NCI-H460 (cell line): Measurements from ENCODE around the gene CCL17. TPM values are rescaled to one million over a fixed set of nuclear protein-coding genes. Genes with fewer than 3 reads are reported as not detected.
"Not testable (repeated sequence)": the region's sequence is repeated elsewhere in the genome, so short reads cannot be mapped to it uniquely, and the experiment has no call there.

Source experiments
- DNase-seq: peaks from one replicate; pipeline ENCODE4 v3.0.0-alpha.2; 2016; ENCODE audit warnings: low read depth; ENCODE audit errors: extremely low read depth
- total RNA-seq: library from RNA; depleted of rRNA; stranded (reverse); fragments of >200 nt; shearing (Covaris generic); gene quantifications from 2 replicates; pipeline ENCODE4 v1.2.3, GENCODE V29; 2014

The CCL17 gene
- total RNA-seq, 1 experiment from 2014 or later: not detected

- DNase-seq: no peak
Measured at GRCh38 chr16:57427307-57427706, 22.7 kb downstream of the CCL17 start.

- DNase-seq: no peak
Measured at GRCh38 chr16:57427824-57428223, 23.3 kb downstream of the CCL17 start.

- no peak for DNase-seq
Measured at GRCh38 chr16:57430955-57431354, 26.4 kb downstream of the CCL17 start.

- no peak for DNase-seq
Measured at GRCh38 chr16:57432505-57432904, 27.9 kb downstream of the CCL17 start.

- DNase-seq: no peak
Measured at GRCh38 chr16:57432989-57433388, 28.4 kb downstream of the CCL17 start.

- DNase-seq: no peak
Measured at GRCh38 chr16:57434003-57434402, 29.4 kb downstream of the CCL17 start.

GRCh38 chr16:57435838-57436237, 31.3 kb downstream of the CCL17 start:
- no peak for DNase-seq

- not testable (repeated sequence) for DNase-seq
Measured at GRCh38 chr16:57439947-57440346, 35.4 kb downstream of the CCL17 start.

- not testable (repeated sequence) for DNase-seq
Measured at GRCh38 chr16:57440551-57440950, 36.0 kb downstream of the CCL17 start.

DNA sequence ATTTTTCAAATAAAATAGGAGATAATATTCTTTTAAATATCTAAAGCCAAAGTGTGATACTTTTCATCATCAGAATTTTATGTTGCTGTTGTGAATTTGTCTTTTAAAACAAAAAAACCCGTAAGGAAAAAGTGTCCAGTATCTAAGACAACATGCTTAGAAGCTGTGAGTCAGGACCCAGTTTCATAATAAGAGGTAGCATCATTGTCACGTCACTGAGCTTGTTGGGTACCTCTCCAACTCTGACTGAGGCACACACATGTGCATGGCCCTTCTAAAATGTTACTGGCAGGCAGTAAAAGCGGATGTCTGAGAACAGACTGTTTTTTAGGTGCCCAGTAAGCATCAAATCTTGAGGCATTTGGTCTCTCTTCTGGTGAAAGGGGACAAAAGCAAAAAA, 40.1 kb downstream of the CCL17 start:
- DNase-seq: no peak

- DNase-seq: no peak
Measured at GRCh38 chr16:57445510-57445909, 40.9 kb downstream of the CCL17 start.

DNA sequence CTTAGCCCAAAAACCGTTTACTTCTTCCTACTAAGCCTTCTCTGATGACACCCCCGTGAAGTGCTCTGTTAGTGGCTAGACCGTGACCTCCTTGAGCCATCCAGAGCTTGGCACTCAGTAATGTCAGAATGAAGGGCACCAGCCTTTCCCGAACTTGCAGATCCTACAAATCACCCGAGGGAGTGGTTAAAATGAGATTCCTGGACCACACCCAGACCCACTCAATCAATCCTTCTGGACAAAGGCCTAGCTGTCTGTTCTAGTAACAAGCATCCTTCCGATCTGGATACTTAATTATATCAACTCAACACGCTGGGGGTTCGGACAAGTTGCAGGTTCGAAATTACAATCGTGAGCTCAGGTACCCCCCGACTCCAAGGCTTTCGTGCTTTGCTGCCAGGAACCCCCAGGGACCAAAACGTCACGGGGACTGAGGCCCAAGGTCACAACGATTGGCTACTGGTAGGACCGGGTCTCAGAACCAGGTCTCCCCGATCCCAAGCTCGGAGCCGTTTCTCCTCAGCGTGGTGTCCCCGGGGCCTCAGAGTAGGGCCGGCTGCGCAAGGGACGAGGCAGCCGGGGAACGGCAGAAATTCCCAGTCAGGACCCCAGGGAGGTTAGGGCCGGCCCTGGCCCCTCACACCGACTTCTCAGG, 42.1 kb downstream of the CCL17 start:
- DNase-seq: peak; percentile 16

GRCh38 chr16:57447186-57447962, 42.8 kb downstream of the CCL17 start, which contains the start of the genes CIAPIN1 and COQ9:
Gene CIAPIN1 (minus strand): TSS chr16:57447385. CDS start chr16:57440928, 6,457 bp downstream.
Gene COQ9 (plus strand): TSS chr16:57447479. CDS start chr16:57447506, 27 bp downstream.
- DNase-seq: peak; percentile 94

DNA sequence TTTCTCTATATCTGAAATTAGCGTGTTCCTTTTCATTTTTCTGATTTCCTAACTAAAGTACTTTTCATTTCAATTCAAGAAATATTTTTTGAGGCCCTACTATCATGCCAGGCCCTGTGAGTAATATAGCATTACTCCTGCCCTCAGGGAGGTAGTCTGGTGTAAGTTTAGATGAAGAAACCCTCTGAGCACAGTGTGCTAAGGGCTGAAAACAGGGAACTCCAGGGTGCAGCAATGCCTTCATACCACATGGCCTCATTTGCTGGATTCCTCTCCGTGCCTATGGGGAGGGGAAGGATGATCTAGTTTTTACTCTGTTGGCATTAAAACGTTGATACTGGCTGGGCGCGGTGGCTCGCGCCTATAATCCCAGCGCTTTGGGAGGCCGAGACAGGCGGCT, 47.5 kb downstream of the CCL17 start:
- no peak for DNase-seq

- DNase-seq: peak; percentile 86
Measured at GRCh38 chr16:57462209-57462977, 57.8 kb downstream of the CCL17 start, which contains the start of gene POLR2C. Gene POLR2C (plus strand): TSS chr16:57462679. CDS start chr16:57462725, 46 bp downstream.

GRCh38 chr16:57462978-57463362, 58.4 kb downstream of the CCL17 start:
- DNase-seq: no peak

- no peak for DNase-seq
Measured at GRCh38 chr16:57464523-57464922, 60.0 kb downstream of the CCL17 start.
